Esophagus muscularis mucosa (tissue), 4 donors: ENCODE data around the gene NOXRED1. TPM values are rescaled to one million over a fixed set of nuclear protein-coding genes. Genes with fewer than 3 reads are reported as not detected.

ENCODE experiments used
- DNase-seq: peaks from one replicate; pipeline ENCODE4 v3.0.0-alpha.2; 2017; ENCODE audit errors: extremely low spot score
- H3K27ac ChIP-seq, 4 donors: fragments of 200-600 bp; sonication (generic); replicated peaks in 1 of 4; 1 replicate in 3 of 4; 2 replicates in 1 of 4; pipeline ENCODE4 v1.5.1; 2016 to 2019; ENCODE audit warnings: mild to moderate bottlenecking in 1 of 4
- H3K27me3 ChIP-seq, 4 donors: fragments of 200-600 bp; sonication (generic); one replicate each; pipeline versions ENCODE4 v1.5.1 to v1.6.0; 2016 to 2019
- H3K36me3 ChIP-seq, 4 donors: fragments of 200-600 bp; sonication (generic); one replicate each; pipeline ENCODE4 v1.5.1; 2016 to 2019
- H3K4me1 ChIP-seq, 4 donors: fragments of 200-600 bp; sonication (generic); one replicate each; pipeline ENCODE4 v1.5.1; 2016 to 2019
- H3K4me3 ChIP-seq, 4 donors: fragments of 200-600 bp; sonication (generic); 1 replicate in 2 of 4; 2 replicates in 2 of 4; pipeline ENCODE4 v1.5.1; 2016 to 2019; ENCODE audit warnings: mild to moderate bottlenecking in 4 of 4, moderate library complexity in 1 of 4
- H3K9me3 ChIP-seq, 4 donors: fragments of 200-600 bp; sonication (generic); 1 replicate in 3 of 4; 2 replicates in 1 of 4; pipeline ENCODE4 v1.5.1; 2016 to 2019
- CTCF ChIP-seq, 3 experiments: fragments of 200-600 bp in 2 of 3; fragments of 450-650 bp in 1 of 3; sonication (generic) in 2 of 3; IDR thresholded peaks; one replicate each; pipeline ENCODE4 v1.5.1; 2017 to 2019; ENCODE audit warnings: antibody characterized with exemption in 3 of 3, mild to moderate bottlenecking in 2 of 3, moderate library complexity in 1 of 3
- EP300 ChIP-seq: sonication (generic); formaldehyde crosslinking; IDR thresholded peaks from one replicate; pipeline ENCODE4 v1.6.1; 2017; ENCODE audit warnings: antibody characterized with exemption
- POLR2A ChIP-seq: fragments of 450-650 bp; IDR thresholded peaks from one replicate; pipeline ENCODE4 v1.6.1; 2017; ENCODE audit warnings: antibody characterized with exemption, moderate library complexity, mild to moderate bottlenecking, low read depth
- POLR2AphosphoS5 ChIP-seq, 2 donors: sonication (generic); formaldehyde crosslinking; IDR thresholded peaks; one replicate each; pipeline ENCODE4 v1.6.1; 2017; ENCODE audit warnings: antibody characterized with exemption in 2 of 2
- WGBS: methylation state at CpG from one replicate; pipeline ENCODE4 v1.1.5; 2018; 5-methylcytosine and 5-hydroxymethylcytosine counted together
- intact Hi-C: fragments of 100-400 bp; cut with DNase I; formaldehyde crosslinking; loops from one replicate; pipeline ENCODE4 v1.15.1; 2023
- total RNA-seq, 4 donors: library from RNA; depleted of rRNA; stranded (reverse); fragments of >200 nt; gene quantifications; one replicate each; pipeline versions ENCODE4 v1.1.0 to v1.2.1, GENCODE V29; 2016

Gene NOXRED1
- total RNA-seq, 4 donors from 2014 or later: 0.17 to 0.29 TPM; not detected in 2

GRCh38 chr14:77406086-77406485 lies 17.2 kb downstream of the NOXRED1 start:
- intact Hi-C loops: no loop called here
- TF ChIP-seq POLR2AphosphoS5 (IDR thresholded peaks at IDR 0.05) (no peak), POLR2A (no peak), EP300 (no peak), CTCF (IDR thresholded peaks at IDR 0.05) (no peak)
- no peak overlapping the region for H3K27ac ChIP-seq
- no peaks in the 10 kb centered on the region for H3K9me3 ChIP-seq
- DNase-seq: no peak
- H3K4me3 ChIP-seq: no peak overlapping the region
- no peaks in the 10 kb centered on the region for H3K4me1 ChIP-seq
- no peaks in the 10 kb centered on the region for H3K36me3 ChIP-seq
- WGBS: 73% methylated on average over 3 of the region's 3 CpGs
- no peaks in the 10 kb centered on the region for H3K27me3 ChIP-seq

GRCh38 chr14:77403768-77404167 lies 19.6 kb downstream of the NOXRED1 start:
- H3K27ac ChIP-seq: no peak overlapping the region
- no peaks in the 10 kb centered on the region for H3K27me3 ChIP-seq
- 90% methylated on average over 3 of the region's 3 CpGs for WGBS
- TF ChIP-seq POLR2A (no peak), EP300 (no peak), POLR2AphosphoS5 (IDR thresholded peaks at IDR 0.05) (no peak), CTCF (IDR thresholded peaks at IDR 0.05) (no peak)
- intact Hi-C loops: no loop called here
- H3K9me3 ChIP-seq: no peaks in the 10 kb centered on the region
- no peak overlapping the region for H3K4me3 ChIP-seq
- H3K4me1 ChIP-seq: no peaks in the 10 kb centered on the region
- no peak for DNase-seq
- no peaks in the 10 kb centered on the region for H3K36me3 ChIP-seq

GRCh38 chr14:77400216-77400615 lies 23.1 kb downstream of the NOXRED1 start:
- Histone ChIP-seq H3K27me3 (no peaks in the 10 kb centered on the region), H3K4me3 (no peak overlapping the region), H3K27ac (no peak overlapping the region), H3K36me3 (no peaks in the 10 kb centered on the region), H3K4me1 (no peaks in the 10 kb centered on the region), H3K9me3 (no peaks in the 10 kb centered on the region)
- no peak for TF ChIP-seq CTCF (IDR thresholded peaks at IDR 0.05)
- no peak for TF ChIP-seq POLR2AphosphoS5 (IDR thresholded peaks at IDR 0.05)
- TF ChIP-seq POLR2A: no peak
- no peak for TF ChIP-seq EP300
- intact Hi-C loops: no loop called here
- DNase-seq: no peak
- 90% methylated on average over 6 of the region's 6 CpGs for WGBS

GRCh38 chr14:77390188-77390587 lies 33.1 kb downstream of the NOXRED1 start:
- Histone ChIP-seq H3K36me3 (no peaks in the 10 kb centered on the region), H3K4me1 (no peaks in the 10 kb centered on the region), H3K4me3 (no peak overlapping the region), H3K27me3 (no peaks in the 10 kb centered on the region), H3K27ac (no peak overlapping the region), H3K9me3 (no peaks in the 10 kb centered on the region)
- TF ChIP-seq EP300 (no peak), POLR2AphosphoS5 (IDR thresholded peaks at IDR 0.05) (no peak), CTCF (IDR thresholded peaks at IDR 0.05) (no peak), POLR2A (no peak)
- 91% methylated on average over 4 of the region's 4 CpGs for WGBS
- intact Hi-C loops: no loop called here
- DNase-seq: no peak

- intact Hi-C loops: loop anchor here (5.0 kb wide), 2 partner anchors 56 to 79 kb away; partner anchors contain the start of genes AHSA1, GSTZ1, POMT2 and VIPAS39
- no peak for DNase-seq
- no peaks in the 10 kb centered on the region for H3K9me3 ChIP-seq
- H3K4me1 ChIP-seq: peaks cover 14 to 28% (median 21%) of the 10 kb centered on the region in 4 donors
- H3K27me3 ChIP-seq: no peaks in the 10 kb centered on the region
- H3K27ac ChIP-seq: no peak overlapping the region
- TF ChIP-seq CTCF (IDR thresholded peaks at IDR 0.05) (no peak), POLR2AphosphoS5 (IDR thresholded peaks at IDR 0.05) (no peak), POLR2A (no peak), EP300 (no peak)
- no peak overlapping the region for H3K4me3 ChIP-seq
- 78% methylated on average over 6 of the region's 6 CpGs for WGBS
- H3K36me3 ChIP-seq: no peaks in the 10 kb centered on the region
These were observed 44.6 kb downstream of the NOXRED1 start for GRCh38 chr14:77378701-77379100.
